ENCODE measurements around the gene HK1.

GRCh38 chr10:69403519-69403918 is 125.2 kb downstream of the HK1 start:
- TF ChIP-seq, protein P1, sequence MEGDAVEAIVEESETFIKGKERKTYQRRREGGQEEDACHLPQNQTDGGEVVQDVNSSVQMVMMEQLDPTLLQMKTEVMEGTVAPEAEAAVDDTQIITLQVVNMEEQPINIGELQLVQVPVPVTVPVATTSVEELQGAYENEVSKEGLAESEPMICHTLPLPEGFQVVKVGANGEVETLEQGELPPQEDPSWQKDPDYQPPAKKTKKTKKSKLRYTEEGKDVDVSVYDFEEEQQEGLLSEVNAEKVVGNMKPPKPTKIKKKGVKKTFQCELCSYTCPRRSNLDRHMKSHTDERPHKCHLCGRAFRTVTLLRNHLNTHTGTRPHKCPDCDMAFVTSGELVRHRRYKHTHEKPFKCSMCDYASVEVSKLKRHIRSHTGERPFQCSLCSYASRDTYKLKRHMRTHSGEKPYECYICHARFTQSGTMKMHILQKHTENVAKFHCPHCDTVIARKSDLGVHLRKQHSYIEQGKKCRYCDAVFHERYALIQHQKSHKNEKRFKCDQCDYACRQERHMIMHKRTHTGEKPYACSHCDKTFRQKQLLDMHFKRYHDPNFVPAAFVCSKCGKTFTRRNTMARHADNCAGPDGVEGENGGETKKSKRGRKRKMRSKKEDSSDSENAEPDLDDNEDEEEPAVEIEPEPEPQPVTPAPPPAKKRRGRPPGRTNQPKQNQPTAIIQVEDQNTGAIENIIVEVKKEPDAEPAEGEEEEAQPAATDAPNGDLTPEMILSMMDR (IDR thresholded peaks at IDR 0.05): no peak
- TF ChIP-seq EZH2 (IDR thresholded peaks at IDR 0.05; ENCODE audit: borderline replicate concordance, insufficient read depth, low read depth, low read length, poor library complexity, severe bottlenecking): no peak
